NCI-H1048 (cell line): ENCODE data around the gene TRIM41.
"Not testable (repeated sequence)": the region's sequence is repeated elsewhere in the genome, so short reads cannot be mapped to it uniquely, and the experiment has no call there.

ENCODE experiments used
- DNase-seq: peaks from one replicate; lab custom pipeline; 2025; lab: John Stamatoyannopoulos, UW

TRIM41 gene

DNA sequence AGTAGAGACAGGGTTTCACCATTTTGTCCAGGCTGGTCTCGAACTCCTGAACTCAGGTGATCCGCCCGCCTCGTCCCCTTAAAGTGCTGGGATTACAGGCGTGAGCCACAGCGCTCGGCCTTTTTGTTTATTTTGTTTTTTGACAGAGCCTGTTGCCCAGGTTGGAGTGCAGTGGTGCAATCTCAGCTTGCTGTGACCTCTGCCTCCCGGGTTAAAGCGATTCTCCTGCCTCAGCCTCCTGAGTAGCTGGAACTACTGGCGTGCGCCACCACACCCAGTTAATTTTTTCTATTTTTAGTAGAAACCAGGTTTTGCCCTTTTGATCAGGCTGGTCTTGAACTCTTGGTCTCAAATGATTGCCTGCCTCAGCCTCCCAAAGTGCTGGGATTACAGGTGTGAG is 12.9 kb upstream of the TRIM41 start:
- DNase-seq, result not testable (repeated sequence)

DNA sequence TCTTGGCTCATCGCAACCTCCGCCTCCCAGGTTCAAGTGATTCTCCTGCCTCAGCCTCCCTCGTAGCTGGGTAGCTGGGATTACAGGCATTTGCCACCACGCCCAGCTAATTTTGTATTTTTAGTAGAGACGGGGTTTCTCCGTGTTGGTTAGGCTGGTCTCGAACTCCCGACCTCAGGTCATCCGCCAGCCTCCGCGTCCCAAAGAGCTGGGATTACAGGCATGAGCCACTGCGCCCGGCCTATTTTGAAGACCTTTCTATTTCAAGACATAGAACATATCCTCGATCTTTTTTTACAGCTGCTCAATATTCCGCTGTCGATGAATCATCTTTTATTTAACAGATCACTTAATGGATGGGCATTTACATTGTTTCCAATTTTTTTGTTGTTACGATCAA is 12.4 kb upstream of the TRIM41 start:
- not testable (repeated sequence) for DNase-seq

DNA sequence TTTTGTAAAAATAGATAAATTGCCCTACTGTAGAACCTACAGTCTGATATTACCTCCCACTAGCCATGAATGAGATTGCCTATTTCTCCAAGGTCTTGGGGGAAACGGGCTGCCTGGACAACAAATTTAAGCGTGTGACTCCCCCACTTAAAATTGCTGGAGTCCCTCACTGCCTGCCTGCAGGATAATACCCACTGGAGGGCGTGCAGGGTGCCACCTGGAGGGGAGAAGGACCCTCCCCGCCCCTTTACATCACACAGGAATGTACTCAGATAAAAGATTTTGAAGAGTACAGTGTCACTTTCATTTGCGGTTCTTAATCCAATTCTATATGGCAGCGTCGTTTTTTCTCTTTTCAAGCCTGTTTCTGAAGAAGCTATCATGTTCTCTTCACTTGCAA is 11.9 kb upstream of the TRIM41 start:
- DNase-seq, result no peak

DNA sequence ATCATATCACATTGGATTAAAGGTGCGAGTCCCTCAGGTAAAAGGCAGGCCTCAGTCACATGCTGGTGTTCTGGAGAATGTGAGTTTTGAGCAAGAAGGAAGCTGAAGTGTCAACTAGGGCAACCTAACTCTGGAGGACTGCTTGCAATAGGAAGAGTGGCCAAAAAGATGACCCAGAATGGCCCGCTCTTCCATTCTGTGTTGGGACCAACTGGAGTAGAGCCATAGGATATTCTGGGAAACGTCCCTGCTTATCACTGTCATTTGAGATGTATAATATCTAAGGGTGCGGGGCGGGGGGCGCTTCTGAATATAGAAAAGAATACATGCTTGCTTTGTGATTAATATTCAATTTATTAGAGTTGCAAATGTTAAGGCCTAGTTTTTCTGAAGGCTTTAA is 11.0 kb upstream of the TRIM41 start:
- DNase-seq, result no peak

DNA sequence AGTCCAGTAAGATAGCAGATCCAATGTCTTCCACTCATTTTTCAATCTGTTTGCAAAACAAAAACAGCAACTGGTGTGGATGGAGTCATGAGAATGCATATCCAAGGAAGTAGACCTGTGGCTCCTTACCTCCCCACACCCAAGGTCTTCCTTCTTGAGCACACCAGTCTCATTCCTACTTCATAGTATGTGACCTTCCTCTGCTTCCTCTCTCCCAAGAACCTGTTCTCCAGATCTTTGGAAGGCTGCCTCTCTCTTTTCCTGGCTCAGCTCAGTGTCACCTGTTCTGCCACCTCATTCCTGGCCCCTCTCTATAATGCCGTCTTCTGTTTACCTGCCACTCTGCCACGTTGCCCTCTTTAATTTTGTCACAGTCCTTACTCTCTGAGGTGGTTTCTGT is 10.1 kb upstream of the TRIM41 start:
- no peak for DNase-seq

DNA sequence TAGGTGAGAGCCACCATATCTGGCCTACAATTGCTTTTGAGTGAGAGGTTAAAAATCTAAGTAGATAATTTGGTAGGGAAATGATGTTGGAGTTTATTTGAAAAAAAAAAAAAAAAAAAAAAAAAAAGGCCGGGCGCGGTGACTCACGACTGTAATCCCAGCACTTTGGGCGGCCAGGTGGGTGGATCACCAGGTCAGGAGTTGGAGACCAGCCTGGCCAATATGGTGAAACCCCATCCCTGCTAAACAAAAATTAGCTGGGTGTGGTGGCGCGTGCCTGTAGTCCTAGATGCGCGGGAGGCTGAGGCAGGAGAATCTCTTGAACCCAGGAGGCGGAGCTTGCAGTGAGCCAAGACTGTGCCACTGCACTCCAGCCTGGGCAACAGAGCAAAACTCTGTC is 8.8 kb upstream of the TRIM41 start:
- not testable (repeated sequence) for DNase-seq

DNA sequence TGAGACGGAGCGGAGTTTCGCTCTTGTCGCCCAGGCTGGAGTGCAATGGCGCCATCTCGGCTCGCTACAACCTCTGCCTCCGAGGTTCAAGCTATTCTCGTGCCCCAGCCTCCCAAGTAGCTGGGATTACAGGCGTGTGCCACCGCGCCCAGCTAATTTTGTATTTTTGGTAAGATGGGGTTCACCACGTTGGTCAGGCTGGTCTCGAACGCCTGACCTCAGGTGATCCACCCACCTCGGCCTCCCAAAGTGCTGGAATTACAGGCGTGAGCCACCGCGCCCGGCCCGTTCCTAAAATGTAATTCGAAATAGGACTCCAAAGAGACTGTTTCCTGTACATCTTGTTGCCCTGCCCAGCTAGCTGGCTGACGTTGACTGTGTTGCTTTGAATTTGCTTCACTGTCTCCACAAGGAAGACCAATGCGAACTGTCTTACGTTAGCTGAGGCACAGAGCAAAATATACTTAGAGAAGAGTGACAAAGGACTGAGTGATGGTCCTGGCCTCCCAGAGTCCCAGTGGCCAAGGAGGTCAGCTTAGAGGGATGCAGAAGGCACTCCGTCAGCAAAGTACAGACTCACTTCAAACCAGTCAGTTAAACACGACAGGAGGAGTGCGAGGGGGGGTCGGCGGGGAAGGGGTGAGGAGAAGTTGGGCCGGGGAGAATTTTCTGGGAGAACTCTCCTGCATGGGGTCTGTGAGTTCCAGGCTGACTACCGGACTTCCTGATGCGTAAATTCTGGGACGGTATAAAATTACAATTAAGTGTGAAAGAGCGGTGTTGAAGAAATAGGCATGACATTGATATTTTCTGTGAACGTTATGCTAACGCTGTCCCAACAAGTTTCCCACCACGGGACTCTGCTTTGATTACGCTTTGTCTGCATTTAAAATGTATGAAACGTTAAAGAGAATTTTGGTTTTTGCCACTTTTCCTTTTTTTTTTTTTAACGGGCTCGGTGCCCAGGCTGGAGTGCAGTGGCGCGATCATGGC is 6.8 kb upstream of the TRIM41 start:
- no peak for DNase-seq

DNA sequence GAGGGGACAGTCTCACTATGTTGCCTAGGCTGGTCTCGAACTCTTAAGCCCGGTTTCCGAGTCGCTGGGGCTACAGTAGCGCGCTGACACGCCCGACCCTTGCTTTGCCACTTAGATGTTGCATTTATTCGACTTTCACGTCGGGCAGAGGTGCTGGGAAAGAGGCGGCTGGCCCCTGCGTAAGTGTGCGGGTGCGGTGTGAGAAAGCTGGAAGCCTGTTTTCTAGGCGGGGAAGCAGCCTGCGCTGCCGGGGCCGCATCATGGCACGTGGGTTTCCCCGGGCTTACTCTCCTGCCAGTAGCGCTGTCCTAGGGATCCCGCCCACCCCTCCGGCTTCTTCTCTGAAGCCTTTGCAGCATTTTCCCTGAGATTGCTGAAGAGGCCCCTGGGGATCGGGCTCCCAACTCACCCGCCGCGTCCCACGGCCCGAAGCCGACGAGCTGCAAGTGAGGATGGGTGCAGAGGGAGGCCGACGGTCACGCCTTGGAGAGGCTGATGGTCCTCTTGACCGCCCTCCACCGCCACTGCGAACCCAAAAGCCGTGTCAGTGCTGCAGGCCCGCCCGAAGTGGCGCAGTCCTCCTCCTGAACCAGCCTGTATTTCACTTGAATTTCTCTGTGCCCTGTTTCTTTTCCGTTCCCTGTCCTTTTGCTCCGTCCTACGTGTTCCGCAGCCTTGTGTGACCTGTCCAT is 5.8 kb upstream of the TRIM41 start:
- no peak for DNase-seq

DNA sequence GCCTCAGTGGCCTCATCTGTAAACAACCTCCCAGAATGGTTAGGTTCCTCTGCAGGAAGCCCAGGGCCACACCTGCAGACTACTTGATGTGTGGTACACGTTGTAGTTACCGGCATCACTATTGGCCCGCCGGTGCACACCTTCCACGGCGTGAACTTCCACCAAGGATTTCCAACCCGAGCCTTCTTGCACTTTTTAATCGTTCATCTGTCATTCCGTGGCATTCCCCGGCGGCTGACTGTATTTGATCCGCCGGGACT is 5.3 kb upstream of the TRIM41 start:
- DNase-seq, result no peak

DNA sequence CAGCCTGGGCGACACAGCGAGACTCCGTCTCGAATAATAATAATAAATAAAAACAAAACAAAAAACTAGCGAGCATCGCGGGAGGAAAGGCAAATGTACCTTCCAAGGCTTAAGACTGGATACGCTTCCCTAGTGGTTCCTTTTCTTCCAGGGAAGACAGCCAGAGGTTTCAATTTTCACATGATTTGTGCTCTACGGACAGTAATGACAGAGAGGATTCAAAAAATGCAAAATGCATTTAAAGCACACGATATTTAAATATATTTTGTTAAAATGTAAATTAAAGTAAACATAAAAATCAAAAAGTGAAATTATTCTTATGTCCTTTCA is 4.3 kb upstream of the TRIM41 start:
- DNase-seq, result no peak

DNA sequence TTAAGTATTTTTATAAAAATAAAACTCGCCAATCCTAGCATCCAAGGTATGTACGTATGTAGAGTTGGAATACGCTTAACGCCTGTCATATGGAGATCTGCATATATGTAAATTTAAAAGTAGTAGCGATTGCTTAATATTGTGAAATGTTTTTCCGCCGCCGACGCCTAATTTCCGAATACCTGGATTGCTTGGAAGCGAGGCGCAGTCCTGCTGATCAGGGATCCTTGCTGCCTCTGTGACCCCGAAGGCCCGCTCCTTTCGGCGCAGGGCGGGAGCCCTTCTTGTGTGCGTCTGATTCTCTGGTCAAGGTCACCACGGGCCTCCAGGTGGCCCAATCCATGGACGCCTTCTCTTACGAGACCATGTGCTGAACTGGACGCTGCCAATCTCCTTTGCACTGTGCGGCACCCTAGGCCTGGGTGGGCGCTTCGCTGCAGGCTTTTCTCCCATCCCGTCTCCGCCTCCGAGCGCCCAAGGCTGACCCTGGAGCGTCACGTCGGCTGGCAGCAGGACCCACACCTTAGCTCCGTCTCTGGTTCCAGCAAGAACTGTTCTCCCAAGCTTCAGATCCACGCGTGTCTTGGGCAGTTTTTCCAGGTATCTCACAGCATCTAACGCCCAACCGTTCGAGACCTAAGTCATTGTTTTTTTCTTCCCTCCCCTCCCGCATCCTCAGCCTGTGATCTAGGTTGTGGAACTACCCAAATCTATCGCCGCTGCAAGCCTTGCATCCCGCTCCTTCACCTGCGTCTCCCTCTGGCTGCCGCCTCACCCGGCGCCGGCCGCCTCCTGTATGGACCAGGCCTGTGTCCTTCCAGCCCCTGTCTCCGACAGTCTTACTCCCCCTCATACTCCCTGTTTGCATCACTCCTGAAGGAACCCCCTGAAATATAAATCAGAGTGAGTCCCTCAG is 3.6 kb upstream of the TRIM41 start:
- DNase-seq, result no peak

DNA sequence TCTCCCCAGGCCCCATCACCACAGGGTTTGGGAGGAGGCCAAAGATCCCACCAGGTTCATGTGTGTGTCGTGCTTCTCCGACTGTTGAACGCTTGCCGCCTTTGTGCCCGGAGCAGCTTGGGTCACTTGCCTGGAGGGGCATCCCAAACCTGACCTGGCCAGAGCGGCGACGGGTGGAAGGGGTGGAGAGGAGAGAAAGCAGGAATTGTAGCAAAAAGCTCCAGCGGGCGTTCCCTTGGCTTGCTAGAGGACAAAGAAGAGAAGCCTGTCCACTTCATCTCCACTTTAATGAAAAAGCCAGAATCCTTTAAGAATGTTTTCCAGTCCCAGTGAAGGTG is 2.9 kb upstream of the TRIM41 start:
- no peak for DNase-seq

DNA sequence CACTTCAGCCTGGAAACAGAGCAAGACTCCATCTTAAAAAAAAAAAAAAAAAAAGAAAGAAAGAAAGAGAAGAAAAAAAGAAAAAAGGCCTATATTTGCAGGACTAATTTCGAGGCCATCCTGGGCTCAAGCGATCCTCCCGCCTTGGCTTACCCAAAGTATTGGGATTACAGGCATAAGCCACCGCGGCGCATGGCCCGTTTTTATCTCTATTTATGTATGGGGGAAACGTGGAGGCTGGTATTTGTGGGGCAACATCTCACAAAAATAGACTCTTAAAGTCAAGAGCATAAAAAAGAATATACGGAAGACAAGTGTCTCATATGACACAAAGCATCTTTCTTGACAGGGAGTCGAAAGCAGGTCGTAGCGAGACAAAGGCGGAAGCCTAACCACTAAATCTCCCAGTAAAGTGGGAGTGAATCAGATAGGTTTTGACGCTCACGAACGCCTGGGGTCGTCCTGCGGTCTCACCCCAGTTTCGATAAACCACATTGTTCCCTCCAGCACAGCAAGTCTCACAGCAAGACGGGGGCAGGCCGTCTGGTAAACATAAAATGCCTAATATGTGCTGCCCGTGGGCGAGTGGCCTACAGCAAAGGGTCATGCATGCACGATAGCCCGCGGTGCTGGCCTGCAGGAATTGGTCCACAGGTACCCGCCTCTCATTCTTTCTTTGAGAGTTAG is 1.8 kb upstream of the TRIM41 start:
- no peak for DNase-seq

DNA sequence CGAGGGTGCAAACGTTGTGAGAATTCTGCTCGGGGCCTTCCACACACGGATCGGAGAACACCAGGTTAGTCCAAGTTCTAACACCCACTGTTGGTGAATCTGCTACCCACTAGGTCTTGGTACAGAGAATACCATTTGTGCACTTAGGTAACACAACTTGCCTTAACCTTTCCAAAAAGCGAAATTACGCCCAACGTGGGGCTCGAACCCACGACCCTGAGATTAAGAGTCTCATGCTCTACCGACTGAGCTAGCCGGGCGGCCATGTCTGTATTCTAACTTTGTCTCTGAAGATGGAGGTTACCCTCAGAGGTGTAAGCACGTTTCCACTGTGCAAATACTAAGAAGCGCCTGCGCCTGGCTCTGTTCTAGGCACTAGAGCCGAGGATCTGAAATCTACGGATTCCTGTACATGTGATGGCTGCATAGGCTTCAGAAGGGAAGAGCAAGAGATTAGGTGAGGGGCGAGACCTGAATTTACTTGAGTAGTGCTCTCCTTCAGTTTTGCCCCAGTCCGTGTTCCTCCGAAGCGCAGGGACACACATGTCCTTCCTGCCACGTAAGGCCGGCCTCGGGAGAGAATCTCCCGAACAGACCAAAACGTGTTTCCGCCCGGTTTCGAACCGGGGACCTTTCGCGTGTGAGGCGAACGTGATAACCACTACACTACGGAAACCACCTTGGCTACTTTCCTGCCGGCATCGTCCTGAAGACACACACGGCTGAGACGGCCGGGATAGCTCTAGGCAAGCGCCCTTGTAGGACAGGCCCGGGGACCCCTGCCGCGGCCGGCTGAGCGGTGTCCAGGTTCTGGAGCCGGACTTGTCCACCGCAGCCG is 1.1 kb upstream of the TRIM41 start:
- no peak for DNase-seq

DNA sequence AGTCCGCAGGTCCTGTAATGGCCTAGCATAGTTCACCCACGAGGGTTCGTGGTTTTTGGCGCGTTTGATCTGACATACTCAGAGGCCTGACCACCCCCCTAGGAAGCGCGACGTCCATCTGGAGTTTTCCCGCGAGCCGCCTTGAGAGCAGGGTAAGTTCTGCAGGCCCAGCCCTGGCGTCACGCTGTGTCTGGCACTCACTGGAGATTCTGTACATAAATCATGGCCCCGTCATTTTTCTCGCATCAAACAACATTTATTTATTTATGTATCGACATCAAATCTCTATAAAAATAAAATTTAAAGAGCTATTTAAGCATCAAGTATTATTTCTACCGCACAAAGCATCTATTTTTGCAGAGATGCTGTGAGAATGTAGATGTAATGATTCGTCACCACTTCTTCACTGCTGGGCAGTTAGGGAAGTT is 437 bp upstream of the TRIM41 start:
- DNase-seq, result no peak

DNA sequence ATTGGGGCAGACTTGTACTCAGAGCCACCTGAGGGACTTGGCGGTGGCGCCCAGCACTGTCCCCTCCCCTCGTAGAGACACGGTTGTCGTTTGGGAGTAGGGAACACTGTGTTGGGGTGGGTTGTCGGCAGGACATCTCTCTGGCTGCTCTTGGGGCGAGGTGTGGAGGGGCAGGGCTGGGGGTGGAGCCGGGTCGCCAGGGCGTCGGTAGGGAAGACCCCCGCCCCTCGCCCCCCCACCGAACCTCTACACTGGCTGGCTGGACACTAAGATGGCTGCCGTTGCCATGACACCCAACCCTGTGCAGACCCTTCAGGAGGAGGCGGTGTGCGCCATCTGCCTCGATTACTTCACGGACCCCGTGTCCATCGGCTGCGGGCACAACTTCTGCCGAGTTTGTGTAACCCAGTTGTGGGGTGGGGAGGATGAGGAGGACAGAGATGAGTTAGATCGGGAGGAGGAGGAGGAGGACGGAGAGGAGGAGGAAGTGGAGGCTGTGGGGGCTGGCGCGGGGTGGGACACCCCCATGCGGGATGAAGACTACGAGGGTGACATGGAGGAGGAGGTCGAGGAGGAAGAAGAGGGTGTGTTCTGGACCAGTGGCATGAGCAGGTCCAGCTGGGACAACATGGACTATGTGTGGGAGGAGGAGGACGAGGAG is 778 bp downstream of the TRIM41 start:
- no peak for DNase-seq

DNA sequence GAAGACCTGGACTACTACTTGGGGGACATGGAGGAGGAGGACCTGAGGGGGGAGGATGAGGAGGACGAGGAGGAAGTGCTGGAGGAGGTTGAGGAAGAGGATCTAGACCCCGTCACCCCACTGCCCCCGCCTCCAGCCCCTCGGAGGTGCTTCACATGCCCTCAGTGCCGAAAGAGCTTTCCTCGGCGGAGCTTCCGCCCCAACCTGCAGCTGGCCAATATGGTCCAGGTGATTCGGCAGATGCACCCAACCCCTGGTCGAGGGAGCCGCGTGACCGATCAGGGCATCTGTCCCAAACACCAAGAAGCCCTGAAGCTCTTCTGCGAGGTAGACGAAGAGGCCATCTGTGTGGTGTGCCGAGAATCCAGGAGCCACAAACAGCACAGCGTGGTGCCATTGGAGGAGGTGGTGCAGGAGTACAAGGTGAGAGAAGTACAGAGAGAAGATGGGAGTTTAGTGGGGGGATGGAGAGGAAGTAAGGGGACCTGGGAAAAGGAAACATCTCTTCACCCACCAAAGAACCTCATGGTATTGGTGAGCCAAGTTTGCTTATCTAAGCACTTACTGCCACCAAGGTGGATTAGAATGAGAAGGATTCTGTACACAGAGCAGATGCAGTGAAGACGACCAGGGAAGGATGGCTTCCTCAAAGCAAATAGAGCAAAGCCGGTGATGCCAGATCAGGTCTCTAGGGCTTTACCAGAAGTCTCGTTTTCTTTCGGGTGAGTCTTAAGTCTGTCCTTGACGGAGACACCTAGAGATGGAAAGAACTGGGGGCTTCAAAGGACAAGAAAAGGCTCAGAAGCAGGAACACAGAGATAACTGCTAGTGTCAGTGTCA is 1.5 kb downstream of the TRIM41 start:
- DNase-seq, result no peak

DNA sequence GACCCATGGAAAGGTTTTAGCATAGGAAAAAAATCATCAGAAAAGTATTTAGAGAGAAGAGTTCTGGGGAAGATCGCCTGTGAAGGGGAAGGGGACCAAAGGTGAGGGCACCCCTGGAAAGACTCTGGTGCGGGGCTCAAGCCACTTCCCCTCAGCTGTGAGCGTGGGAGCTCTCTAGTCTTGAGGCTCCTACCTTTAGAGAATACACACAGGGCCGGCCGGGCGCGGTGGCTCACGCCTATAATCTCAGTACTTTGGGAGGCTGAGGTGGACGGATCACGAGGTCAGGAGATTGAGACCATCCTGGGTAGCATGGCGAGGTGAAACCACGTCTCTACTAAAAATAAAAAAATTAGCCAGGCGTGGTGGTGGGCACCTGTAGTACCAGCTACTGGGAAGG is 6.9 kb downstream of the TRIM41 start:
- DNase-seq, result no peak

DNA sequence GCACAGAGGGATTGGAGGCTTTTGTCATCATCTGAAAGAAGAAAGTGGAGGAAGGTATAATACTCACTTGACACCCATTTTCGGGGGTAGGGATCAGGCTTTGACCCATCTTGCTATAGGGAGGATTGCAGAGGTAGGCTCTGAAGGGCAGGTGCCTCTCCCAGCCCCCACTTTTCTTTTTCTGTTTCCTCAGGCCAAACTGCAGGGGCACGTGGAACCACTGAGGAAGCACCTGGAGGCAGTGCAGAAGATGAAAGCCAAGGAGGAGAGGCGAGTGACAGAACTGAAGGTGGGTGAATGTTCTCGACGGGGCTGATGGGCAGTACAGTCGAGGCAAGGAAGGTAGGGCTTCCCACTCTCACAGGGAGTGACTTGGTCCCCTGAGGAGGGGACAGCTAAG is 7.5 kb downstream of the TRIM41 start:
- DNase-seq, result no peak

DNA sequence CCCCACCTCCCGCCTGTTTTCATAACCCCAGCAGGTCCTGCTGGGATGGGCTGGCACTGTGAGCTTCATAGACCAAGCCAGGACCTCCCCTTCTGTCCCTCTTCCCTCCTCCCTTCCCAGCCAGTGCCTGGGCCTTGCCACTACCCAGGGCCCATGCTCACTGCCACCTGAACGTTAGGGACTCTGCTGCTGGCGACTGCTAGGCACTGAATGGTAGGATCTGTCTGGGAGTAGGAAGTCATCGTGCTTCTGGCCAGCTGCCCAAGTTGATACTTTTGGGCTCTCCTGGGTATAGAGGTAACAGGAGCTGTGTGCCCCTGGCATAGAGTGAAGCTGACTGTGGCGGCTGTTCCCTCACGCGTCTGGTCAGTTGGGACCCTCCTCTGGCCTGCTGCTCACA is 8.4 kb downstream of the TRIM41 start:
- no peak for DNase-seq
